ENCODE results near the gene NUDT2.

DNA sequence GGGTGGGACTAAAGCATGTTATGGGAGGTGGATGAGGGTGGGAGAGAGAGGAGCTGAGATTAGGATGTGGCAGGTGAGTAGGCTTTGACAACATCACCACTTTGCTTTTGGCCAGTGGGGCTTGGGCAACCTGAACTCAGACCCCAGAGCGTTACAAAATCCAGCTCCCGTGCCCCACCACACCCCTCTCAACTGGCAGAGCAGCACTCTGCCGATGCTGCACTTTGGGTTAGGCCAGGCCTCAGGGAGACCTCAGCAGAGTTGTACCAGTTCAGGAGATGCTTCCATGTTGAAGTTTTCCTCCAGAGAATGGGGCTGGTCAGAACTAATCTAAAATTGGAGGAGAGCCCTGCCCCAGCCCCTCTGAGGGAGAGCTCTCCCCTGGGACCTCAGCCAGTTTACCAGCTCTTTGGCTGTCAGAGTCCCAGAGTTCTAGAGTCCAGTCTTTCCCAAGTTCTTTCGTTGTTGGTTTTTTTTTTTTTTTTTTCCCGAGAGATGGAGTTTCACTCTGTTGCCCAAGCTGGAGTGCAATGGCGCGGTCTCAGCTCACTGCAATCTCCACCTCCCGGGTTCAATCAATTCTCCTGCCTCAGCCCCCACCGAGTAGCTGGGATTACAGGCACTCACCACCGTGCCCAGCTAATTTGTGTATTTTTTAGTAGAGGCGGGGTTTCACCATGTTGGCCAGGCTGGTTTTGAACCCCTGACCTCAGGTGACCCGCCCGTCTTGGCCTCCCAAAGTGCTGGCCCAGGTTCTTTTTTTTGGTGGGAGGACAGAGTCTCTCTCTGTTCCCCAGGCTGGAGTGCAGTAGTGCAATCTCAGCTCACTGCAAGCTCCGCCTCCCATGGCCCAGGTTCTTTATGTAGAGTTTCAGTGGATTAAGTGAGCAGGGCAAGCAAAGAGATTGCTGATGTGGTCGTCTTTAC is 17.8 kb downstream of the NUDT2 start:
- no peak for TF ChIP-seq EZH2 (IDR thresholded peaks at IDR 0.05; ENCODE audit: low read length, missing control alignments)
- TF ChIP-seq, protein P1, sequence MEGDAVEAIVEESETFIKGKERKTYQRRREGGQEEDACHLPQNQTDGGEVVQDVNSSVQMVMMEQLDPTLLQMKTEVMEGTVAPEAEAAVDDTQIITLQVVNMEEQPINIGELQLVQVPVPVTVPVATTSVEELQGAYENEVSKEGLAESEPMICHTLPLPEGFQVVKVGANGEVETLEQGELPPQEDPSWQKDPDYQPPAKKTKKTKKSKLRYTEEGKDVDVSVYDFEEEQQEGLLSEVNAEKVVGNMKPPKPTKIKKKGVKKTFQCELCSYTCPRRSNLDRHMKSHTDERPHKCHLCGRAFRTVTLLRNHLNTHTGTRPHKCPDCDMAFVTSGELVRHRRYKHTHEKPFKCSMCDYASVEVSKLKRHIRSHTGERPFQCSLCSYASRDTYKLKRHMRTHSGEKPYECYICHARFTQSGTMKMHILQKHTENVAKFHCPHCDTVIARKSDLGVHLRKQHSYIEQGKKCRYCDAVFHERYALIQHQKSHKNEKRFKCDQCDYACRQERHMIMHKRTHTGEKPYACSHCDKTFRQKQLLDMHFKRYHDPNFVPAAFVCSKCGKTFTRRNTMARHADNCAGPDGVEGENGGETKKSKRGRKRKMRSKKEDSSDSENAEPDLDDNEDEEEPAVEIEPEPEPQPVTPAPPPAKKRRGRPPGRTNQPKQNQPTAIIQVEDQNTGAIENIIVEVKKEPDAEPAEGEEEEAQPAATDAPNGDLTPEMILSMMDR (conservative IDR thresholded peaks at IDR 0.05 in 1 of 2, IDR thresholded peaks at IDR 0.05 in 1 of 2; ENCODE audit: low read depth in 1 of 2, low read length in 2 of 2) = no peak

Data from fibroblast of lung (primary cell).